ENCODE data around the gene EIF3F. TPM values are rescaled to one million over a fixed set of nuclear protein-coding genes. Genes with fewer than 3 reads are reported as not detected.

Gene EIF3F
- total and polyA plus RNA-seq, 2 of the 4 experiments (the other 2 are of a cell fraction), result 279 to 306 TPM

DNA sequence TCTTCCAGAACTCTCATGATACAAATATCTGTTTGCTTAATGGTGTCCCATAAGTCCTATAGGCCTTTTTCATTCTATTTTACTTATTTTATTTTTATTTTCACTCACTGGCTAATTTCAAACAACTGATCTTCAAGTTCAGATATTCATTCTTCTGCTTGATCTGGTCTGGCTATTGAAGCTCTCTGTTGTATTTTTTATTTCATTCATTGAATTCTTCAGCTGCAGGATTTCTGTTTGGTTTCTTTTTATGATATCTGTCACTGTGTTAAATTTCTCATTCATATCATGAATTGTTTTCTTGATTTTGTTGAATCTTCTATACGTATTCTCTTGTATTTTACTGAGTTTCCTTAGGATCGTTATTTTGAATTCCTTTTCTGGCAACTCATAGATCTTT, 43.0 kb upstream of the EIF3F start:
- dilution Hi-C loops (cut with HindIII; ENCODE audit: low sequenced_read_pairs, unreplicated experiment), result no loop called here
- no TSS peak for BruUV-seq (replicated peaks)
- Histone ChIP-seq H3K36me3 (ENCODE audit: control insufficient read depth, insufficient read depth, low read length) (no peaks in the 10 kb centered on the region), H3K4me1 (ENCODE audit: control insufficient read depth, insufficient read depth, low read length) (no peaks in the 10 kb centered on the region), H3K18ac (ENCODE audit: low read depth, low read length) (no peak overlapping the region), H3K9me3 (ENCODE audit: control insufficient read depth, insufficient read depth, low read length) (peaks cover 13% of the 10 kb centered on the region), H3K9me1 (ENCODE audit: insufficient read depth, low read length) (no peaks in the 10 kb centered on the region), H3K23ac (ENCODE audit: low read depth, low read length) (no peak overlapping the region), H2BK15ac (ENCODE audit: low read depth, low read length) (no peak overlapping the region), H3K4me2 (ENCODE audit: low read depth, low read length) (no peak overlapping the region), H3K14ac (replicated peaks; ENCODE audit: low read depth, low read length) (no peak overlapping the region), H3K56ac (ENCODE audit: extremely low read depth, insufficient read depth, low read length) (no peak overlapping the region), H4K5ac (ENCODE audit: low read depth, low read length) (no peak overlapping the region), H3K27ac (ENCODE audit: insufficient read depth, low read length) (no peak overlapping the region), H3K27me3 (ENCODE audit: control insufficient read depth, insufficient read depth, low read length) (peaks cover 3% of the 10 kb centered on the region), H4K91ac (ENCODE audit: insufficient read depth, low read depth, low read length) (no peak overlapping the region), H4K20me1 (ENCODE audit: insufficient read depth, low read length) (no peaks in the 10 kb centered on the region), H3K4me3 (ENCODE audit: insufficient read depth, low read depth, low read length) (no peak overlapping the region), H4K8ac (ENCODE audit: low read depth in 2 of 2, low read length in 2 of 2) (no peak overlapping the region), H2BK20ac (ENCODE audit: low read depth, low read length) (no peak overlapping the region), H3K79me1 (ENCODE audit: low read depth in 1 of 2, low read length in 2 of 2) (no peaks in the 10 kb centered on the region), H3K4ac (ENCODE audit: low read depth, low read length) (no peak overlapping the region), H2AFZ (replicated peaks; ENCODE audit: low read length, poor library complexity) (no peak overlapping the region), H2AK5ac (ENCODE audit: low read depth, low read length) (no peak overlapping the region), H2BK5ac (ENCODE audit: low read depth, low read length, poor library complexity, severe bottlenecking) (no peak overlapping the region), H2AK9ac (replicated peaks; ENCODE audit: low read depth, low read length, poor library complexity) (no peak overlapping the region), H3K9ac (ENCODE audit: low read depth, low read length) (no peak overlapping the region), H2BK120ac (ENCODE audit: low read depth, low read length) (no peak overlapping the region)
- no peak for DNase-seq
- intact Hi-C loops (cut with micrococcal nuclease), result no loop called here
- ChIA-PET CTCF (interaction anchor here (0.6 kb wide), 1 partner anchor 9 kb away, joined by 3 read pairs; no protein-coding TSS in a partner anchor), POLR2A (ENCODE audit: unreplicated experiment) (no interaction called here)
- no CpG with 5 or more reads among the region's 2 CpGs for WGBS, 2 experiments (ENCODE audit: extremely low coverage in 2 of 2, insufficient read length in 1 of 2)
- TF ChIP-seq, protein P1, sequence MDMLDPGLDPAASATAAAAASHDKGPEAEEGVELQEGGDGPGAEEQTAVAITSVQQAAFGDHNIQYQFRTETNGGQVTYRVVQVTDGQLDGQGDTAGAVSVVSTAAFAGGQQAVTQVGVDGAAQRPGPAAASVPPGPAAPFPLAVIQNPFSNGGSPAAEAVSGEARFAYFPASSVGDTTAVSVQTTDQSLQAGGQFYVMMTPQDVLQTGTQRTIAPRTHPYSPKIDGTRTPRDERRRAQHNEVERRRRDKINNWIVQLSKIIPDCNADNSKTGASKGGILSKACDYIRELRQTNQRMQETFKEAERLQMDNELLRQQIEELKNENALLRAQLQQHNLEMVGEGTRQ (IDR thresholded peaks at IDR 0.05; ENCODE audit: low read depth, low read length), result no peak
- TF ChIP-seq, protein P2, sequence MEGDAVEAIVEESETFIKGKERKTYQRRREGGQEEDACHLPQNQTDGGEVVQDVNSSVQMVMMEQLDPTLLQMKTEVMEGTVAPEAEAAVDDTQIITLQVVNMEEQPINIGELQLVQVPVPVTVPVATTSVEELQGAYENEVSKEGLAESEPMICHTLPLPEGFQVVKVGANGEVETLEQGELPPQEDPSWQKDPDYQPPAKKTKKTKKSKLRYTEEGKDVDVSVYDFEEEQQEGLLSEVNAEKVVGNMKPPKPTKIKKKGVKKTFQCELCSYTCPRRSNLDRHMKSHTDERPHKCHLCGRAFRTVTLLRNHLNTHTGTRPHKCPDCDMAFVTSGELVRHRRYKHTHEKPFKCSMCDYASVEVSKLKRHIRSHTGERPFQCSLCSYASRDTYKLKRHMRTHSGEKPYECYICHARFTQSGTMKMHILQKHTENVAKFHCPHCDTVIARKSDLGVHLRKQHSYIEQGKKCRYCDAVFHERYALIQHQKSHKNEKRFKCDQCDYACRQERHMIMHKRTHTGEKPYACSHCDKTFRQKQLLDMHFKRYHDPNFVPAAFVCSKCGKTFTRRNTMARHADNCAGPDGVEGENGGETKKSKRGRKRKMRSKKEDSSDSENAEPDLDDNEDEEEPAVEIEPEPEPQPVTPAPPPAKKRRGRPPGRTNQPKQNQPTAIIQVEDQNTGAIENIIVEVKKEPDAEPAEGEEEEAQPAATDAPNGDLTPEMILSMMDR (conservative IDR thresholded peaks at IDR 0.05; ENCODE audit: low read depth, low read length), result no peak
- TF ChIP-seq FOS (IDR thresholded peaks at IDR 0.05; ENCODE audit: low read depth, low read length) (no peak), RCOR1 (IDR thresholded peaks at IDR 0.05; ENCODE audit: insufficient replicate concordance, low read length) (no peak), MAZ (IDR thresholded peaks at IDR 0.05; ENCODE audit: borderline replicate concordance, low read depth, low read length) (no peak), RFX5 (IDR thresholded peaks at IDR 0.05; ENCODE audit: low read depth, low read length) (no peak), MAFK (IDR thresholded peaks at IDR 0.05; ENCODE audit: low read depth, low read length) (no peak), POLR2A (IDR thresholded peaks at IDR 0.05; ENCODE audit: low read depth, low read length) (no peak)
- TF ChIP-seq, protein P3, sequence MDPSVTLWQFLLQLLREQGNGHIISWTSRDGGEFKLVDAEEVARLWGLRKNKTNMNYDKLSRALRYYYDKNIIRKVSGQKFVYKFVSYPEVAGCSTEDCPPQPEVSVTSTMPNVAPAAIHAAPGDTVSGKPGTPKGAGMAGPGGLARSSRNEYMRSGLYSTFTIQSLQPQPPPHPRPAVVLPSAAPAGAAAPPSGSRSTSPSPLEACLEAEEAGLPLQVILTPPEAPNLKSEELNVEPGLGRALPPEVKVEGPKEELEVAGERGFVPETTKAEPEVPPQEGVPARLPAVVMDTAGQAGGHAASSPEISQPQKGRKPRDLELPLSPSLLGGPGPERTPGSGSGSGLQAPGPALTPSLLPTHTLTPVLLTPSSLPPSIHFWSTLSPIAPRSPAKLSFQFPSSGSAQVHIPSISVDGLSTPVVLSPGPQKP (IDR thresholded peaks at IDR 0.05; ENCODE audit: borderline replicate concordance, low read depth, low read length), result no peak
- no peak for ATAC-seq (ENCODE audit: low read depth)
- in situ Hi-C loops (cut with MboI; ENCODE audit: low sequenced_read_pairs), result no loop called here
